Body of pancreas (tissue), 4 donors: Measurements from ENCODE around the gene SLX4IP.

Source experiments
- POLR2A ChIP-seq, 3 donors: fragments of 450-650 bp; IDR thresholded peaks; one replicate each; pipeline ENCODE4 v1.6.1; 2016; ENCODE audit warnings: antibody characterized with exemption in 3 of 3, mild to moderate bottlenecking in 2 of 3
- TF ChIP-seq, protein P1 (sequence below), 7 experiments: fragments of 450-650 bp in 4 of 7; fragments of 200-600 bp in 3 of 7; sonication (generic) in 3 of 7; IDR thresholded peaks; one replicate each; pipeline ENCODE4 v1.5.1; 2016 to 2019; ENCODE audit warnings: antibody characterized with exemption in 7 of 7

DNA sequence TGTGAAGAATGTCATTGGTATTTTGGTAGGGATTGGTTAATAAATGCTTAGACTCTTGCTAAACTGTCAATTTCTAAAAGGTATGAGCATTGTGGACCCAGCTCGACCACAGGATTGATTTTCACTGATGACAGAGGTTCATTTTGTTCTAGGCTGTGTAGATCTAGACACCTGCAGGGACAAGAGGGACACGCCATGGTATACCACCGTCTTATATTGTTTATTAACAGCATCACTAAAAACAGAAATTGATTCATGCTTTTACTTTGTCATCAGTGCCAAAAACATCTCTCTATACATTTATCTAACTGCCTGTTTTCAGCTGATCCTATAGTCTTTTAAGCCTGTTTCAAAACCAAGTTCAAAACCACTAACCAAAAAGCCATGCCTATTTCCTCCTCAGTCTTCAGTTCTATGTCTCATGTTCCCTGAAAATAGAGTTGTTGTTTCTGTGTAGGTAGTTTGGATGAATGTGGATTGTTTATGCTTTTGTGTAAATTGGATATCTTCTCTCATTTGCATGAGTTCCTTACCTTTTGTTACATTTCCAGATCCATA is 128.9 kb downstream of the SLX4IP start:
- TF ChIP-seq, protein P1, sequence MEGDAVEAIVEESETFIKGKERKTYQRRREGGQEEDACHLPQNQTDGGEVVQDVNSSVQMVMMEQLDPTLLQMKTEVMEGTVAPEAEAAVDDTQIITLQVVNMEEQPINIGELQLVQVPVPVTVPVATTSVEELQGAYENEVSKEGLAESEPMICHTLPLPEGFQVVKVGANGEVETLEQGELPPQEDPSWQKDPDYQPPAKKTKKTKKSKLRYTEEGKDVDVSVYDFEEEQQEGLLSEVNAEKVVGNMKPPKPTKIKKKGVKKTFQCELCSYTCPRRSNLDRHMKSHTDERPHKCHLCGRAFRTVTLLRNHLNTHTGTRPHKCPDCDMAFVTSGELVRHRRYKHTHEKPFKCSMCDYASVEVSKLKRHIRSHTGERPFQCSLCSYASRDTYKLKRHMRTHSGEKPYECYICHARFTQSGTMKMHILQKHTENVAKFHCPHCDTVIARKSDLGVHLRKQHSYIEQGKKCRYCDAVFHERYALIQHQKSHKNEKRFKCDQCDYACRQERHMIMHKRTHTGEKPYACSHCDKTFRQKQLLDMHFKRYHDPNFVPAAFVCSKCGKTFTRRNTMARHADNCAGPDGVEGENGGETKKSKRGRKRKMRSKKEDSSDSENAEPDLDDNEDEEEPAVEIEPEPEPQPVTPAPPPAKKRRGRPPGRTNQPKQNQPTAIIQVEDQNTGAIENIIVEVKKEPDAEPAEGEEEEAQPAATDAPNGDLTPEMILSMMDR (IDR thresholded peaks at IDR 0.05): no peak
- no peak for TF ChIP-seq POLR2A (IDR thresholded peaks at IDR 0.05)
